HEK293T (cell line): ENCODE results near the gene RPS21.

Experiments
- CTCF ChIA-PET: fragments of 350-600 bp; formaldehyde crosslinking; extraction: SDS; loops from one replicate; lab custom pipeline; 2021; ENCODE audit warnings: antibody characterized with exemption, inconsistent platforms; lab: Yijun Ruan, JAX
- POLR2A ChIA-PET: fragments of 350-600 bp; formaldehyde crosslinking; extraction: SDS; loops from one replicate; lab custom pipeline; 2020; ENCODE audit warnings: antibody characterized with exemption, inconsistent platforms; lab: Yijun Ruan, JAX
- DNase-seq: peaks from one replicate; pipeline ENCODE4 v3.0.0; 2012; ENCODE audit warnings: mixed read lengths; ENCODE audit errors: extremely low spot score
- ARNT ChIP-seq: fragments of 450-650 bp; IDR thresholded peaks from 2 replicates; pipeline ENCODE4 v1.6.1; 2017; ENCODE audit warnings: mild to moderate bottlenecking
- BHLHE40 ChIP-seq: fragments of 450-650 bp; IDR thresholded peaks from 2 replicates; pipeline ENCODE4 v1.6.1; 2016; ENCODE audit warnings: mild to moderate bottlenecking, moderate library complexity, borderline replicate concordance
- CTBP1 ChIP-seq: fragments of 450-650 bp; IDR thresholded peaks from 2 replicates; pipeline ENCODE4 v1.6.1; 2016; ENCODE audit warnings: borderline replicate concordance
- ELF4 ChIP-seq: fragments of 450-650 bp; IDR thresholded peaks from 2 replicates; pipeline ENCODE4 v1.6.1; 2017; ENCODE audit warnings: antibody characterized with exemption
- FOXA1 ChIP-seq: fragments of 450-650 bp; IDR thresholded peaks from 2 replicates; pipeline ENCODE4 v1.6.1; 2016; ENCODE audit warnings: mild to moderate bottlenecking
- FOXK2 ChIP-seq: fragments of 450-650 bp; IDR thresholded peaks from 2 replicates; pipeline ENCODE4 v1.6.1; 2016; ENCODE audit warnings: mild to moderate bottlenecking
- FOXM1 ChIP-seq: fragments of 450-650 bp; IDR thresholded peaks from 2 replicates; pipeline ENCODE4 v1.6.1; 2017; ENCODE audit warnings: mild to moderate bottlenecking, borderline replicate concordance
- HDGF ChIP-seq: fragments of 450-650 bp; IDR thresholded peaks from 2 replicates; pipeline ENCODE4 v1.6.1; 2017; ENCODE audit warnings: antibody characterized with exemption, borderline replicate concordance
- L3MBTL2 ChIP-seq: fragments of 450-650 bp; conservative IDR thresholded peaks from 2 replicates; pipeline ENCODE4 v1.6.1; 2016; ENCODE audit warnings: mild to moderate bottlenecking
- LEF1 ChIP-seq: fragments of 450-650 bp; IDR thresholded peaks from 2 replicates; pipeline ENCODE4 v1.6.1; 2017; ENCODE audit warnings: mild to moderate bottlenecking, borderline replicate concordance
- NFRKB ChIP-seq: fragments of 450-650 bp; IDR thresholded peaks from 2 replicates; pipeline ENCODE4 v1.6.1; 2016; ENCODE audit warnings: mild to moderate bottlenecking, moderate library complexity
- SP1 ChIP-seq: fragments of 450-650 bp; IDR thresholded peaks from 2 replicates; pipeline ENCODE4 v1.6.1; 2017
- SUZ12 ChIP-seq: fragments of 450-650 bp; IDR thresholded peaks from 2 replicates; pipeline ENCODE4 v1.6.1; 2016; ENCODE audit warnings: mild to moderate bottlenecking
- TARDBP ChIP-seq: fragments of 450-650 bp; IDR thresholded peaks from 2 replicates; pipeline ENCODE4 v1.6.1; 2016
- ZNF384 ChIP-seq: fragments of 450-650 bp; IDR thresholded peaks from 2 replicates; pipeline ENCODE4 v1.6.1; 2016
- TF ChIP-seq, protein P1 (sequence below): fragments of 450-650 bp; IDR thresholded peaks from 2 replicates; pipeline ENCODE4 v1.6.1; 2016

The RPS21 gene

GRCh38 chr20:62352402-62353288 lies 34.3 kb upstream of the RPS21 start:
- TF ChIP-seq LEF1 (no peak), ZNF384 (no peak), FOXK2 (no peak), SUZ12 (no peak)
- DNase-seq, result no peak
- CTCF ChIA-PET, result no interaction called here
- POLR2A ChIA-PET, result no interaction called here

DNA sequence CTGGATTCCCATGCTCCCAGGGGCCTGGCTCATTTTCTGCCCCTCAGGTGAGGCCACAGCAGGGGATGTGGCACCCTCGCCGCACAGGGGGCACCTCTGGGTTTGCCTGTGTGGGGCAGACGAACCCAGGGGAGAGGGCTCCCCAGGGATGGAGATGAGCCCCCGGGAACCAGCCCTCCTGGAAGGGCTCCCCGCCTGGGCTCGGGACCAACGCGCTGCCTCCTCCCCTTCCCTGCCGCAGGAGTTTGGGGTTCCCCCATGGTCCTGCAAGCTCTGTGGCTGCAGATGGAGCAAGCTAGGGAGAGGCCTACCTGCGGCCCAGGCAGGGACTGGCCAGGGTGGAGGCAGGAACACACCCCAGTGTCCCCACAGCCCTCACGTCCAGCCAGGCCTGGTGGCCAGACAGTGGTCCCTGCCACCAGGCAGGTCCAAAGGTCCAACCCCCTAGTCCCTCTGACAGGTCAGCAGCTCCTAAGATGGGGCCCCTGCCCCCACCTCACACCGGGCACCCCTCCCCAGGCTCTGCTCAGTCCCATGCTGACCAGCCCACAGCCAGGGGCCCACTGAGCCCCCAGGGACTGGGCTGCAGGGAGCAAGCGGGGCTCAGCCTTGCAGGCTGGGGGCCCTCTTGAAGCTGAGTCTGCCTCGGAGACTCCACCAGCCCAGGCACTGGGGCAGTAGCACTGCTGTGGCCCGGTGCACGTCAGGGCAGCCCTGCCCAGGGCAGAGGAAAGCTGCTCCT lies 33.4 kb upstream of the RPS21 start:
- no peak for DNase-seq
- TF ChIP-seq LEF1, result no peak
- no peak for TF ChIP-seq TARDBP
- TF ChIP-seq NFRKB, result no peak
- TF ChIP-seq FOXA1, result no peak
- POLR2A ChIA-PET, result no interaction called here
- CTCF ChIA-PET, result no interaction called here

DNA sequence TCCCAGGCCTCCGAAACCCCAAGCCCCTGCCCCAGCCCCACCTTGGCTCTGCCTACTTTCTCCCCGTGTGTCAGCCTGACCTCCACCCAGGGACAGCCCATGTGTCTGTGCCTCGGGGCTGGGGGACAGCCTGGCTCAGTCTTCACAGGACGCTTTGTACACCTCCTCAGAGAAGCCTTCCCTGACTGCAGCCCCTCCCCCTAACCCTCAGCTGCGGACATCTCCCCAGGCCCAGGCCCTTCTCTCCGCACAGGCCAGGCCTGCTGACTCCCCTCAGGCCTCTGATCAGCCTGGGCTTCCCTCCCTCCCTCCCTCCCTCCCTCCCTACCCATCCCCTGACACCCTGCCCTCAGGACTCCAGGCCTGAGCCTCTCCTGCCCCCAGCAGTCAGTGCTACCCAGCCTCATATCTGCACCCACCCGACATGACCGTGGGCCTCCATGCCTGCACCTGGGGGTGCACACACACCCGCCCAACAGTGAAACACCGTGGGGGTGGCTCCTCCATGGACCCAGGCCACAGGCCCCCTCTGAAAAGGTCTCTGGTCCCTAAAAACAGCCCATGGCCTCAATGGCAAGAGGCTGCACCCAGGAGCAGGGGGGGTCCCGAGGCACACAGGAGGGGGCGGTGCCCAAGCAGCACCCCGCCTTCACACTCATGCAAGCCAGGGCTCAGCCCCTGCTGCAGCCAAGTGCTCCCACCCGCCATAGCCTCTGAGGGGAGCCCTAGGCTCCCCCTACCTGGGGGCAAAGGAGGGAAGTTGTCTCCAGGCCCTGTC lies 32.7 kb upstream of the RPS21 start:
- CTCF ChIA-PET, result no interaction called here
- POLR2A ChIA-PET, result interaction anchor here (0.6 kb wide), 1 partner anchor 123 kb away, joined by 3 read pairs; no protein-coding TSS in a partner anchor
- no peak for TF ChIP-seq ELF4
- no peak for TF ChIP-seq LEF1
- no peak for TF ChIP-seq SUZ12
- TF ChIP-seq NFRKB, result no peak
- DNase-seq, result no peak

DNA sequence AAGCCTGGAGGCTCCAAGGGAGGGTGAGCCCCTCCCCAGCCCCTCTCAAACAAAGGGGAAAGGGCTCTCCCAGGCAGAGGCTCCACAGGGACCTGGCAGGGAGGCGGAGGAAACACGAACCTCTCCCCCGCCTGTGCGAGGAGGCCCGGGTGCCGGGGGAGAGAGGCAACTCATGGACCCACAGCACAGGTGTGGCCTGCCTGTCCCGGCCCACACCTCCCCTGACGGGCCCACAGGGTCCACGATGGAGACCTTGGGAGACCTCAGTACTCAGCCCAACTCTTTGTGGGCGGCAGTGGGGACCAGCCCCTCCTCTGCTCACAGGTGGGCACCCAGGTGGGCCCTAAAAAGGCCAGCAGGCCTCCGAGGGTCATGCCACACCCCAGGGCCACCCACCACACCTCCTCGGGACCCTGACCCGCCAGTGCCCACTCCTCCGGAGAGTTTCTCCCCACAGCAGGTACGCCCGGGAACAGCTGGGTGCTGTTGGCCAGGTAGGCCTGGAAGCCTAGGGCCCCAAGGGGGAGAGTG lies 32.0 kb upstream of the RPS21 start:
- DNase-seq, result no peak
- CTCF ChIA-PET, result no interaction called here
- TF ChIP-seq ARNT (no peak), FOXM1 (no peak)
- POLR2A ChIA-PET, result no interaction called here

GRCh38 chr20:62355516-62355877 lies 31.4 kb upstream of the RPS21 start:
- TF ChIP-seq ARNT, result no peak
- TF ChIP-seq SUZ12, result no peak
- TF ChIP-seq SP1, result no peak
- TF ChIP-seq, protein P1, sequence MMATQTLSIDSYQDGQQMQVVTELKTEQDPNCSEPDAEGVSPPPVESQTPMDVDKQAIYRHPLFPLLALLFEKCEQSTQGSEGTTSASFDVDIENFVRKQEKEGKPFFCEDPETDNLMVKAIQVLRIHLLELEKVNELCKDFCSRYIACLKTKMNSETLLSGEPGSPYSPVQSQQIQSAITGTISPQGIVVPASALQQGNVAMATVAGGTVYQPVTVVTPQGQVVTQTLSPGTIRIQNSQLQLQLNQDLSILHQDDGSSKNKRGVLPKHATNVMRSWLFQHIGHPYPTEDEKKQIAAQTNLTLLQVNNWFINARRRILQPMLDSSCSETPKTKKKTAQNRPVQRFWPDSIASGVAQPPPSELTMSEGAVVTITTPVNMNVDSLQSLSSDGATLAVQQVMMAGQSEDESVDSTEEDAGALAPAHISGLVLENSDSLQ, result no peak
- TF ChIP-seq CTBP1, result no peak
- TF ChIP-seq FOXA1, result no peak
- TF ChIP-seq ZNF384, result no peak
- no peak for TF ChIP-seq HDGF
- TF ChIP-seq NFRKB, result no peak
- no peak for TF ChIP-seq L3MBTL2
- ChIA-PET CTCF (no interaction called here), POLR2A (no interaction called here)
- no peak for DNase-seq

DNA sequence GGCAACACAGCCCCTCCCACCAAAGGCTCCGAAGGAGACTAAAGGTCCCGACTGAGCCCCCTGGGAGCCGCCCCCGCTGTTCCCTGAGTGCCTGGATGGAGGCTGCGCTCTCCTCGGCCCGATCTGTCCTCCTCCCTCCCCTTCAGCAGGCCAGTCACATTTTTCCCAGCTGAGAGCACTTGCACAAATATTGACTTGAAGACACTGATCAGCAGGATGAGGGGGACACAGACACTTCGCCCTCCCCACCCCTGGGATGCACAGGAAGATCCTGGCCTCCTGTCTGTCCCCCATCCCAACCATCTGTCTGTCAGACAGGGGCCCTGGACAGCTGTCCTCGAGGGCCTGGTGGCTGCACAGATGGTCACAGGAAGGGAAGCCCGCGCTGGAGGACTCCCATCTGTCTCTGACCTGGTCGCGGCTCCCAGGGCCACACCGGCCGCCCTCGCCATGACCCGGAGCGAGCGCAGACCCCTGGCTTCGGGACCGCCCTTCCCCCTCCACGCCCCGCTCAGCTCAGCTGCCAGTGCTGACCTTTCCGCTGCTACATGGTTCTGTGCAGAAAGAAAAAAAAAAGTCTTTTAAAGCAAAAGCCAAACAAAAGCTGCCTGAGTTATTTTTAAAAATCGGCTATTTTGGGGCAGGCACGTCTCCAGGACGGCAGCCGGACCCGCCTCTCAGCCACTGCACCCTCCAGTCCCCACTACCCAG lies 30.9 kb upstream of the RPS21 start:
- DNase-seq, result no peak
- ChIA-PET CTCF (no interaction called here), POLR2A (no interaction called here)

More for the DNA sequence above, 30.9 kb upstream of the RPS21 start:
- TF ChIP-seq LEF1 (no peak), HDGF (no peak), FOXA1 (no peak), FOXK2 (no peak), SUZ12 (no peak), CTBP1 (no peak), SP1 (no peak), NFRKB (no peak), BHLHE40 (no peak), TARDBP (no peak), ELF4 (no peak), FOXM1 (no peak), ZNF384 (no peak), L3MBTL2 (no peak), ARNT (no peak)
- TF ChIP-seq, protein P1, result no peak
